GM19035 (cell line): ENCODE results near the gene CIB1.

ENCODE experiments used
- ATAC-seq: cut with Tn5 transposase; IDR thresholded peaks from one replicate; pipeline ENCODE4 v1.9.1; 2021; ENCODE audit not compliant: unreplicated experiment

CIB1 gene

GRCh38 chr15:90241343-90242192, 7.8 kb upstream of the CIB1 start:
- ATAC-seq, result no peak

- no peak for ATAC-seq
Measured at GRCh38 chr15:90240856-90241255, 7.1 kb upstream of the CIB1 start.

DNA sequence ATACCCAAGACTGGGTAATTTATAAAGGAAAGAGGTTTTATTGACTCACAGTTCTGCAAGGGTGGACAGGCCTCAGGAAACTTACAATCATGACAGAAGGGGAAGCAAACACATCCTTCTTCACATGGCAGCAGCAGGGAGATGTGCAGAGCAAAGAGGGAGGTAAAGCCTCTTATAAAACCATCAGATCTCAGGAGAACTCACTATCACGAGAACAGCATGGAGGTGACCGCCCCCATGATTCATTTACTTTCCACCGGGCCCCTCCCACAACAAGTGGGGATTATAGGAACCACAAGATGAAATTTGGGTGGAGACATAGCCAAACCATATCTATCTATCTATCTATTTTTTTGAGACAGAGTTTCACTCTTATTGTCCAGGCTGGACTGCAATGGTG, 5.6 kb upstream of the CIB1 start:
- no peak for ATAC-seq

GRCh38 chr15:90234096-90234988, 601 bp upstream of the CIB1 start, which contains the start of gene GDPGP1:
TSS of gene GDPGP1 (plus strand) at chr15:90234209. CDS start at chr15:90240909, 6,700 bp downstream.
- peak; percentile 62 for ATAC-seq

- no peak for ATAC-seq
Measured at GRCh38 chr15:90232941-90233386, 777 bp downstream of the CIB1 start.

DNA sequence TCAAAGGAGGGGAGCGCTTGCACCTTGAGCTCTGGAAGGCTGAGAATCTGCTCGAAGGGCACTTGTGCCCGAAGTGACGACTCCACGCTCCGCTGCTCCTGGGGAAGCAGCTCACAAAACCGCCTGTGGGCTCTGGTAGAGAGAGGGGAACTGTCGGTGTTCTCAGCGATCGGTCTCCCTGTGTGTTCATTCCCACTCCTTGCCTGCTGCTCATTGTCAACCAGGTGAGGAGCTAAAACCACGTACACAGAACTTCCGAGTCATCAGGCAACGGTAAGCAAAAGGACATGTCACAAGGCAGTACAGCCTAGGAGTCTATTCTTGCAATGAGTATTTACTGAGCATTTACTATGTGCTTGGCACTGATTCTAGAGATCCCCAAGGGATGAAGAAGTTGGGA, 1.5 kb downstream of the CIB1 start:
- no peak for ATAC-seq

DNA sequence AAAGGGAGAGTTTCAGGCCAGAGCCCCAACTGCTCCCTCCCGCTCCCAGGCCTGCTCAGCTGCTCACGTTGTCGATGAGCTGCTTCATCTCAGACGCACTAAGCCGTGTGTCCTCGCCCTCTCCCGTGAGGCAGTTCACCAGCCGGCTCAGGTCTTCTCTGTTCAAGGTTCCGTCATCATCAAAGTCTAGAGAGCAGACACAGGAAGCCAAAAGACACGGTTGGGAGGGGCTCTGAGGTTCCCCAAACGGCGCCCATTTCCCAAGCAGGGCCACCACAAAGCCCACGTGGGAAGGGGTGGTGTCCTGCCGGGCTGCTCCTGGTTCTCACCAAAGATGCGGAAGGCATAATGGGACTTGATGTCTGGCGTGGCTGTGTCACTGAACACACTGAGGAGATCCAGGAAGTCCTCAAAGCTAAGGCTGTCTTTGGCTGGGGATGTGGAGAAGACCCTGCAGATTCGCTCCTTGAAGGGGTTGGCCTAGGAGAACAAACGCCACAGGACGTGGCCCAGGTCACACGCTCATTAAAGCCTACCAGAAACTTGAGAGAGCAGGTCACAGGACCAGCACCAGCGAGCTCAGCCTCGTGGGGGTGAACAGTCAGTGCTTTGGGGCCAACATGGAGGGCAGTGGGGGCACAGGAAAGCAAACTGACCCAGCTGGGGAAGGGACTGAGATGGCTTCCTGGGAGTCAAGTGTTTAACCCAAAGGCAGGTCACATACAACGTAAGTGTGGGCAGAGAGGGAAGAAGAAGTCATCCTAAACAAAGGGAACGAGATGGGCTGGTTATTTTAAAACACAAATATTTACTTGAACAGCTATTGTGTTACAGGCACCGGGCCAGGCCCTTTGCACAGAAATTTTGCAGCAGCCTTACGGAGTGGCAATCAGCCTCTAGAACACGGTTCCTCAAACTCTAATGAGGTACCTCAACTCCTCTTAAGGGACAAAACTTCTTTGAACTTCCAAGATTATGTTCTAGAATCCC, 2.4 kb downstream of the CIB1 start:
- no peak for ATAC-seq

DNA sequence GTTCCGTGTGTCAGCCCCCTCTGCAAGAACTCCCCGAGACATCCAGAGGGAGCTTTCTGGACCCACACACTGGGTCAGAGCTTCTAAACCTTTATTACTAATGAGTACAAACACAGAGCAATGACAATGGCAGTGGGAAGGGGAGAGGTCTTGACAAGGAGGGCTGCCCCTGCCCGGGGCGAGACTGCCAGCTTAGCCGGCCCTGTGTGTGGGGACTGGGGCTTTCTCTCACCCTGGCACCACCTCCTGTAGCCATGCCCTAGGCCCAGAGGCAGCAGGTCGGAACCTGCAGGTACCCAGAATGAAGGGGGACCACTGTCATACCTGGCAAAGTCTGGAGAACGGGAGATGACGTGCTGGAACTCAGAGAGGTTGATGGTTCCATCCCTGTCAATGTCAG, 3.1 kb downstream of the CIB1 start:
- ATAC-seq, result no peak

DNA sequence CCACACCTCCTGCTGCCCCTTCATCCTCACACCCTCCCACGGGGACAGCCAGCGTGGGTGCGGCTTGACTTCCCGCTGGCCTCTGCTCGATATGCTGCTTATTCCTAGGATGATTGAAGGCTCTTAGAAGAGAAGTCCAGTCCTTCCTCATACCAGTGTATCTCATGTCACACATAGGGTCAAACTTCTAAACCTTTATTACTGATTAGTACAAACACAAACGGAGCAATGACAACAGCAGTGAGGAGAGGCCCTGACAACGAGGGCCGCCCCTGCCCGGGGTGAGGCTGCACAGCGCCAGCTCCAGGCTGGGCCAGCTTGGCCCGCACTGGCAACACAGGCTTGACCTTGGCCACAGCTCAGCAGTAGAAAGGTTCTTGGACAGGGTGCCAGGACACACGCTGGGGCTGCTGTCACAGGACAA, 3.7 kb downstream of the CIB1 start:
- ATAC-seq, result no peak

DNA sequence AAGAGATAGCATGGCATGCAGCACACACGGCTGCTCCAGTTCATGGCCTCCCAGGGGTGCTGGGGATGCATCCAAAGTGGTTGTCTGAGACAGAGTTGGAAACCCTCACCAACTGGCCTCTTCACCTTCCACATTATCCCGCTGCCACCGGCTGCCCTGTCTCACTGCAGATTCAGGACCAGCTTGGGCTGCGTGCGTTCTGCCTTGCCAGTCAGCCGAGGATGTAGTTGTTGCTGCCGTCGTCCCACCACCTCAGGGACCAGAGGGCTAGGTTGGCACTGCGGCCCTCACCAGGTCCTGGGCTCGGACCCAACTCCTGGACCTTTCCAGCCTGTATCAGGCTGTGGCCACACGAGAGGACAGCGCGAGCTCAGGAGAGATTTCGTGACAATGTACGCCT, 4.8 kb downstream of the CIB1 start:
- ATAC-seq, result no peak

DNA sequence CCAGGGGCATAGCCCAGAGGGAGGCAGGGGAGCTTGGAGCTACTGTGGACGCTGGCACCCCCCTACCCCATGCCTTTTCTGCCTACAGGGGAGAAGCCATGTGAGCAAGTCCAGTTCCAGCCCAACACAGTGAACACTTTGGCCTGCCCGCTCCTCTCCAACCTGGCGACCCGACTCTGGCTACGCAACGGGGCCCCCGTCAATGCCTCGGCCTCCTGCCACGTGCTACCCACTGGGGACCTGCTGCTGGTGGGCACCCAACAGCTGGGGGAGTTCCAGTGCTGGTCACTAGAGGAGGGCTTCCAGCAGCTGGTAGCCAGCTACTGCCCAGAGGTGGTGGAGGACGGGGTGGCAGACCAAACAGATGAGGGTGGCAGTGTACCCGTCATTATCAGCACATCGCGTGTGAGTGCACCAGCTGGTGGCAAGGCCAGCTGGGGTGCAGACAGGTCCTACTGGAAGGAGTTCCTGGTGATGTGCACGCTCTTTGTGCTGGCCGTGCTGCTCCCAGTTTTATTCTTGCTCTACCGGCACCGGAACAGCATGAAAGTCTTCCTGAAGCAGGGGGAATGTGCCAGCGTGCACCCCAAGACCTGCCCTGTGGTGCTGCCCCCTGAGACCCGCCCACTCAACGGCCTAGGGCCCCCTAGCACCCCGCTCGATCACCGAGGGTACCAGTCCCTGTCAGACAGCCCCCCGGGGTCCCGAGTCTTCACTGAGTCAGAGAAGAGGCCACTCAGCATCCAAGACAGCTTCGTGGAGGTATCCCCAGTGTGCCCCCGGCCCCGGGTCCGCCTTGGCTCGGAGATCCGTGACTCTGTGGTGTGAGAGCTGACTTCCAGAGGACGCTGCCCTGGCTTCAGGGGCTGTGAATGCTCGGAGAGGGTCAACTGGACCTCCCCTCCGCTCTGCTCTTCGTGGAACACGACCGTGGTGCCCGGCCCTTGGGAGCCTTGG, 5.6 kb downstream of the CIB1 start:
- no peak for ATAC-seq

DNA sequence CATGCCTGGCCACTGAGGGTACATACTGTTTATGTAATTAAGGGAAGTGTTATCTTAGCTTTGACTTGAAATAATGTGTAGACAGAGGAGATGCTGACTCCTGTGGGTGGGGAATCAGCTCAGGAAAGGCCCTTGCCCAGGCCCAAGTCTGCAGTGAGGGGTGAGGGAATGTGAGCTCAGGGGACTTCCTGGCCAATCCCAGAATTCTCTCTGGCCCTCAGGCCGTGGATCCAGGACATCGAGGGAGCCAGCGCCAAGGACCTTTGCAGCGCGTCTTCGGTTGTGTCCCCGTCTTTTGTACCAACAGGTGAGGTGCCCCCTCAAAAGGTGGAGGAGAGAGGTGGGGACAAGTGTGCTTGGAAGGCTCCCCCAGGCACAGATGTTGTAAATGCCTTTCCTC, 6.4 kb downstream of the CIB1 start:
- ATAC-seq, result no peak

GRCh38 chr15:90225504-90226234, 8.1 kb downstream of the CIB1 start:
- ATAC-seq, result no peak

DNA sequence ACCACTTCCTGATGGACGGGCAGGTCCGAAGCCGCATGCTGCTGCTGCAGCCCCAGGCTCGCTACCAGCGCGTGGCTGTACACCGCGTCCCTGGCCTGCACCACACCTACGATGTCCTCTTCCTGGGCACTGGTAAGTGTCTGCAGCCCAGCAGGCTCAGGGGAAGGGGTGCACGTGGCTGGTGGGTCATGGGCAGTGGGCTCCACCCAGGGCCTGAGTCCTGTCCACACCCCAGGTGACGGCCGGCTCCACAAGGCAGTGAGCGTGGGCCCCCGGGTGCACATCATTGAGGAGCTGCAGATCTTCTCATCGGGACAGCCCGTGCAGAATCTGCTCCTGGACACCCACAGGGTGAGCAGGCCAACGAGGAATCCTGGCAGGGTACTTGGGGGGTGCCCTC, 8.7 kb downstream of the CIB1 start:
- ATAC-seq, result no peak

DNA sequence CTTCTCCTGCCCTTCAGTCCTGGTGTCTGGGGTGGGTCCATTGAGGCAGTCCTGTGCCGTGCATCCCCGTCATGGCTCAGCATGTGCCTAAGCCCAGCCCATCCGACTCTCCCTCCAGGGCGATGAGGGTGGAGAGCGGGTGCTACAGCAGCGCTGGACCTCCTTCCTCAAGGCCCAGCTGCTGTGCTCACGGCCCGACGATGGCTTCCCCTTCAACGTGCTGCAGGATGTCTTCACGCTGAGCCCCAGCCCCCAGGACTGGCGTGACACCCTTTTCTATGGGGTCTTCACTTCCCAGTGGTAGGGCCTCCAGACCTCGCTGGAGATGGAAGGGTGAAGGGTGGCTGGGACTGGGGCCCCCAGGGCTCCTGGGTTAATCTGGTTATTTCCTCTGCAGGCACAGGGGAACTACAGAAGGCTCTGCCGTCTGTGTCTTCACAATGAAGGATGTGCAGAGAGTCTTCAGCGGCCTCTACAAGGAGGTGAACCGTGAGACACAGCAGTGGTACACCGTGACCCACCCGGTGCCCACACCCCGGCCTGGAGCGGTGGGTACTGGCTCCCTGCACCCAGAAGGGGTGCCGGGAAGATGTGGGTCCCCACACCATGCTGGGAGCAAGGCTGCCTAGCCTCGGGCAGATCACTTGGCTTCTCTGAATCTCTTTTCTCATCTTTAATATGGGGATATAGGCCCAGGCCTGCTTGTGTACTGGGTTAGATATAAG, 10.1 kb downstream of the CIB1 start:
- no peak for ATAC-seq

GRCh38 chr15:90222547-90222946, 11.2 kb downstream of the CIB1 start:
- no peak for ATAC-seq

DNA sequence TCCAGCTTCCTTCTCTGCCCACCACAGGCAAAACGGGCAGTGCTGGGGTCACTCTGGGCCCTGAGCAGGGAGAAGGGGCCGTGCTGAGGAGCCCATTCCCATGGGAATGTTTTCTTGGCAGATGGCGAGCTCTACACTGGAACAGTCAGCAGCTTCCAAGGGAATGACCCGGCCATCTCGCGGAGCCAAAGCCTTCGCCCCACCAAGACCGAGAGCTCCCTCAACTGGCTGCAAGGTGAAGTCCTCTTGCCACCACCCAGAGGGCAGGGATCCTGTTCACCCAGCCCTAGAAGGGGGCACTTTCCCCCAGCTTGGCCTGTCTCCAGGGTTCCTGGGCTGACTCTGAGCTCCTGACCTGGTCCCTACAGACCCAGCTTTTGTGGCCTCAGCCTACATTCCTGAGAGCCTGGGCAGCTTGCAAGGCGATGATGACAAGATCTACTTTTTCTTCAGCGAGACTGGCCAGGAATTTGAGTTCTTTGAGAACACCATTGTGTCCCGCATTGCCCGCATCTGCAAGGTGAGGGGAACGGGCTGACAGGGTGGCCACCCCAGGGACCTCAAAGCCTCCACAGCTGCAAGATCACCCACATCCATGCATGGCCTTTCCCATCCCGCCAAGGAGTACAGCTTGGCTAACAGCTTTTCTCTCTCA, 12.4 kb downstream of the CIB1 start:
- ATAC-seq, result no peak
